GM12878 (cell line): ENCODE measurements around the gene MYBL2. TPM values are rescaled to one million over a fixed set of nuclear protein-coding genes. Genes with fewer than 3 reads are reported as not detected.
A peak's percentile ranks its signal among the peaks of the same experiment; 100 is the strongest.

Source experiments
- ATAC-seq: fragments of 200-7000 bp; cut with Tn5 transposase; 3 replicates; pipeline ENCODE4 v1.9.1; 2020; ENCODE audit warnings: mild to moderate bottlenecking, moderate library complexity
- BruUV-seq: library from RNA; stranded (reverse); fragments of 400-500 nt; replicated peaks from 2 replicates; lab custom pipeline; 2021; lab: Mats Ljungman, UMichigan
- CTCF ChIA-PET: fragments of 300-600 bp; sonication (Branson Sonifier 250); formaldehyde crosslinking; extraction: SDS; loops from one replicate; lab custom pipeline; 2021; ENCODE audit warnings: inconsistent platforms; lab: Yijun Ruan, JAX
- POLR2A ChIA-PET: fragments of 350-600 bp; formaldehyde crosslinking; extraction: SDS; loops from one replicate; lab custom pipeline; 2021; ENCODE audit warnings: inconsistent platforms; lab: Charles Lee
- RAD21 ChIA-PET: fragments of 300-600 bp; sonication (Branson Sonifier 250); formaldehyde crosslinking; loops from one replicate; lab custom pipeline; 2023; ENCODE audit warnings: antibody characterized with exemption; ENCODE audit not compliant: unreplicated experiment; lab: Charles Lee
- SMC1A ChIA-PET: fragments of 300-600 bp; sonication (Branson Sonifier 250); formaldehyde crosslinking; loops from one replicate; lab custom pipeline; 2023; ENCODE audit not compliant: unreplicated experiment, uncharacterized antibody; lab: Charles Lee
- DNase-seq: peaks from one replicate; pipeline ENCODE4 v3.0.0-alpha.2; 2011; ENCODE audit warnings: low read depth, low spot score
- FAIRE-seq: peaks from 3 replicates; lab custom pipeline; 2011; peaks lifted over from hg19 to GRCh38; lab: Jason Lieb, UNC
- H2AFZ ChIP-seq: 2 replicates; pipeline ENCODE4 v1.6.0; 2011; ENCODE audit warnings: low read depth, low read length, control low read depth; ENCODE audit not compliant: control insufficient read depth
- H3K27ac ChIP-seq: 2 replicates; pipeline ENCODE4 v1.5.1; 2011; ENCODE audit warnings: control low read depth; ENCODE audit not compliant: control insufficient read depth, insufficient read depth
- H3K27me3 ChIP-seq, 2 experiments: replicated peaks in 1 of 2; 2 replicates each; pipeline versions ENCODE4 v1.6.0 to v1.6.1; 2011; ENCODE audit warnings: low read length in 1 of 2; ENCODE audit not compliant: control insufficient read depth in 2 of 2, insufficient read depth in 2 of 2
- H3K36me3 ChIP-seq, 2 experiments: 2 replicates each; pipeline ENCODE4 v1.5.1; 2011; ENCODE audit warnings: low read length in 1 of 2; ENCODE audit not compliant: control insufficient read depth in 2 of 2, insufficient read depth in 2 of 2
- H3K4me1 ChIP-seq: 2 replicates; pipeline ENCODE4 v1.6.1; 2011; ENCODE audit warnings: mild to moderate bottlenecking, low read length, moderate library complexity, mixed read lengths; ENCODE audit not compliant: control insufficient read depth, insufficient read depth
- H3K4me2 ChIP-seq: 2 replicates; pipeline ENCODE4 v1.6.0; 2011; ENCODE audit warnings: control low read depth; ENCODE audit not compliant: control insufficient read depth, insufficient read depth
- H3K4me3 ChIP-seq: fragments of 200-600 bp; sonication (generic); 2 replicates; pipeline ENCODE4 v1.5.1; 2016
- H3K79me2 ChIP-seq: 2 replicates; pipeline ENCODE4 v1.6.0; 2011; ENCODE audit warnings: low read length; ENCODE audit not compliant: control insufficient read depth, insufficient read depth
- H3K9ac ChIP-seq: 2 replicates; pipeline ENCODE4 v1.8.0; 2011; ENCODE audit warnings: low read length, control low read depth, mixed read lengths; ENCODE audit not compliant: control insufficient read depth, insufficient read depth
- H3K9me3 ChIP-seq: replicated peaks from 3 replicates; pipeline ENCODE4 v1.5.1; 2011; ENCODE audit warnings: mild to moderate bottlenecking, low read length; ENCODE audit not compliant: control insufficient read depth, insufficient read depth
- H4K20me1 ChIP-seq: 2 replicates; pipeline ENCODE4 v1.6.0; 2011; ENCODE audit not compliant: control insufficient read depth, insufficient read depth
- ATF7 ChIP-seq: fragments of 450-650 bp; IDR thresholded peaks from 2 replicates; pipeline ENCODE4 v1.6.1; 2016; ENCODE audit warnings: low read depth, mild to moderate bottlenecking
- BMI1 ChIP-seq: fragments of 450-650 bp; IDR thresholded peaks from 2 replicates; pipeline ENCODE4 v1.6.1; 2016; ENCODE audit warnings: mild to moderate bottlenecking, moderate library complexity, borderline replicate concordance
- CBFB ChIP-seq: IDR thresholded peaks from 2 replicates; pipeline ENCODE4 v1.6.1; 2016; ENCODE audit warnings: antibody characterized with exemption, low read depth
- CREM ChIP-seq: IDR thresholded peaks from 2 replicates; pipeline ENCODE4 v1.6.1; 2014; ENCODE audit warnings: antibody characterized with exemption, low read depth
- EED ChIP-seq: sonication (generic); IDR thresholded peaks from 2 replicates; pipeline ENCODE4 v1.6.1; 2016; ENCODE audit warnings: antibody characterized with exemption, low read depth
- FOS ChIP-seq: IDR thresholded peaks from 3 replicates; pipeline ENCODE4 v1.6.1; 2011; ENCODE audit warnings: borderline replicate concordance; ENCODE audit not compliant: insufficient read length; ENCODE audit errors: extremely low read depth
- MYC ChIP-seq: IDR thresholded peaks from 2 replicates; pipeline ENCODE4 v1.6.1; 2011; ENCODE audit warnings: mild to moderate bottlenecking, low read length, moderate library complexity, inconsistent platforms; ENCODE audit not compliant: insufficient read depth, insufficient replicate concordance, insufficient read length, severe bottlenecking
- RB1 ChIP-seq: fragments of 450-650 bp; formaldehyde crosslinking; IDR thresholded peaks from 2 replicates; pipeline ENCODE4 v1.6.1; 2017; ENCODE audit warnings: mild to moderate bottlenecking, borderline replicate concordance
- TCF12 ChIP-seq: IDR thresholded peaks from 2 replicates; pipeline ENCODE4 v1.6.1; 2011; ENCODE audit warnings: low read depth, mild to moderate bottlenecking, low read length
- WGBS: methylation state at CpG from one replicate; pipeline ENCODE4 v1.1.6; 2016; ENCODE audit warnings: low lambda C conversion rate; ENCODE audit not compliant: insufficient replicate concordance, insufficient coverage; ENCODE audit errors: missing lambda C conversion rate; 5-methylcytosine and 5-hydroxymethylcytosine counted together
- in situ Hi-C: fragments of 300-500 bp; cut with MboI; formaldehyde crosslinking; loops from 9 replicates; pipeline ENCODE4 v1.14.3; 2018; ENCODE audit warnings: mixed read lengths
- intact Hi-C: fragments of 100-400 bp; cut with micrococcal nuclease; formaldehyde crosslinking; loops from one replicate; pipeline ENCODE4 v1.14.2; 2022; ENCODE audit not compliant: unreplicated experiment
- polyA plus RNA-seq, 11 experiments: library from polyadenylated mRNA; depleted of rRNA in 4 of 11; unstranded in 6 of 11; stranded (reverse) in 5 of 11; fragments of >200 nt; fragmentation: Nextera tagmentation in 4 of 11; fragmentation: Illumina TruSeq in 1 of 11; extraction: Ambion mirVana in 4 of 11; extraction: Trizol in 1 of 11; gene quantifications; 1 replicate in 1 of 11; 2 replicates in 10 of 11; pipeline versions ENCODE4 v1.2.1 to v1.2.3, GENCODE V29; 2011 to 2016; ENCODE audit warnings: inconsistent platforms in 2 of 11, missing spikeins in 2 of 11, low read depth in 1 of 11
- total RNA-seq, 4 experiments: library from RNA; depleted of rRNA in 3 of 4; stranded (reverse); fragments of >200 nt in 3 of 4; fragmentation: Illumina TruSeq in 1 of 4; extraction: Trizol in 1 of 4; gene quantifications; 2 replicates each; pipeline versions ENCODE4 v1.2.1 to v1.2.3, GENCODE V29; 2013 to 2021
- TF ChIP-seq, protein P1 (sequence below): IDR thresholded peaks from 2 replicates; pipeline ENCODE4 v1.6.1; 2011; ENCODE audit warnings: low read depth, mild to moderate bottlenecking, low read length, moderate library complexity, borderline replicate concordance; ENCODE audit errors: extremely low read depth
- TF ChIP-seq, protein P2 (sequence below): fragments of 450-650 bp; IDR thresholded peaks from 2 replicates; pipeline ENCODE4 v1.6.1; 2018; ENCODE audit warnings: mild to moderate bottlenecking, low read depth, moderate library complexity; ENCODE audit not compliant: partially characterized antibody

Gene MYBL2
- total and polyA plus RNA-seq, 10 of the 15 experiments (the other 5 are each of a cell fraction or from before 2014, with no cell fraction given): 4.5 to 213 (median 74.2) TPM

DNA sequence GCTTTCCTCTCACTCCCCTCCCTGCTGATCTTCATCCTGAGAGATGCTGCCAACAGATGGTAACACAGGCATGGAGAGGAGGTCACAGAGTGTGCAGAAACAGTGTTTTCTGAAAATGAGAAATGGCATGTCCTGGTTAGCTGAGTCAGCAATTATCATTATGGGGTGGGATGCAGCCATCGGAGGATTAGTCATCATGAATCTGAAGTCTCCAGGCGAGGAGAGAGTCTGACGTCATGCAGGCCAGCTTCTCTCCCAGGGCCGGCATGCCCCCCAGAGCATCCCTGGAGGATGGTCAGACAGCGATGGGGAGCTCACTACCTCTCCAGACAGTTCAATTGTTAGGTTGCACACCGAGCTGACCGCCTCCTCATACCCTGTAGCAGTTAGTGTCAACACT is 64.6 kb downstream of the MYBL2 start:
- peak; percentile 29 for ATAC-seq
- FAIRE-seq: no peak
- CTCF ChIA-PET: interaction anchor here (0.8 to 1.2 kb wide), 2 partner anchors 18 to 40 kb away, joined by 3 to 5 read pairs; no protein-coding TSS in a partner anchor
- TF ChIP-seq BMI1: no peak
- TF ChIP-seq ATF7: peak; percentile 57
- TF ChIP-seq FOS: no peak
- TF ChIP-seq EED: peak; percentile 50; the same call in 1 of the 2 replicates
- TF ChIP-seq, protein P1, sequence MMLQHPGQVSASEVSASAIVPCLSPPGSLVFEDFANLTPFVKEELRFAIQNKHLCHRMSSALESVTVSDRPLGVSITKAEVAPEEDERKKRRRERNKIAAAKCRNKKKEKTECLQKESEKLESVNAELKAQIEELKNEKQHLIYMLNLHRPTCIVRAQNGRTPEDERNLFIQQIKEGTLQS: no peak
- TF ChIP-seq TCF12: no peak
- TF ChIP-seq RB1: no peak
- 0 out of 2 replicates have a peak, but pooled peaks have one; percentile 27 for TF ChIP-seq CREM
- TF ChIP-seq MYC: no peak
- no peak for TF ChIP-seq CBFB
- TF ChIP-seq, protein P2, sequence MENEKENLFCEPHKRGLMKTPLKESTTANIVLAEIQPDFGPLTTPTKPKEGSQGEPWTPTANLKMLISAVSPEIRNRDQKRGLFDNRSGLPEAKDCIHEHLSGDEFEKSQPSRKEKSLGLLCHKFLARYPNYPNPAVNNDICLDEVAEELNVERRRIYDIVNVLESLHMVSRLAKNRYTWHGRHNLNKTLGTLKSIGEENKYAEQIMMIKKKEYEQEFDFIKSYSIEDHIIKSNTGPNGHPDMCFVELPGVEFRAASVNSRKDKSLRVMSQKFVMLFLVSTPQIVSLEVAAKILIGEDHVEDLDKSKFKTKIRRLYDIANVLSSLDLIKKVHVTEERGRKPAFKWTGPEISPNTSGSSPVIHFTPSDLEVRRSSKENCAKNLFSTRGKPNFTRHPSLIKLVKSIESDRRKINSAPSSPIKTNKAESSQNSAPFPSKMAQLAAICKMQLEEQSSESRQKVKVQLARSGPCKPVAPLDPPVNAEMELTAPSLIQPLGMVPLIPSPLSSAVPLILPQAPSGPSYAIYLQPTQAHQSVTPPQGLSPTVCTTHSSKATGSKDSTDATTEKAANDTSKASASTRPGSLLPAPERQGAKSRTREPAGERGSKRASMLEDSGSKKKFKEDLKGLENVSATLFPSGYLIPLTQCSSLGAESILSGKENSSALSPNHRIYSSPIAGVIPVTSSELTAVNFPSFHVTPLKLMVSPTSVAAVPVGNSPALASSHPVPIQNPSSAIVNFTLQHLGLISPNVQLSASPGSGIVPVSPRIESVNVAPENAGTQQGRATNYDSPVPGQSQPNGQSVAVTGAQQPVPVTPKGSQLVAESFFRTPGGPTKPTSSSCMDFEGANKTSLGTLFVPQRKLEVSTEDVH: no peak
- 30% methylated on average over 7 of the region's 7 CpGs for WGBS
- intact Hi-C loops (no loop called here), in situ Hi-C loops (no loop called here)
- Histone ChIP-seq H4K20me1 (no peaks in the 10 kb centered on the region), H3K27ac (no peak overlapping the region), H3K27me3 (no peaks in the 10 kb centered on the region), H3K9me3 (no peaks in the 10 kb centered on the region; the same call in 2 of the 3 replicates), H3K4me1 (peaks cover 29% of the 10 kb centered on the region), H3K36me3 (no peaks in the 10 kb centered on the region), H3K79me2 (no peaks in the 10 kb centered on the region), H3K9ac (no peak overlapping the region), H3K4me2 (no peak overlapping the region), H2AFZ (no peak overlapping the region), H3K4me3 (no peak overlapping the region)
- DNase-seq: no peak
- no TSS peak for BruUV-seq
- POLR2A ChIA-PET: interaction anchor here (1.2 kb wide), 1 partner anchor 50 kb away, joined by 3 read pairs; no protein-coding TSS in a partner anchor
- SMC1A ChIA-PET: interaction anchor here (0.8 to 1.8 kb wide), 4 partner anchors 17 to 108 kb away, joined by 3 to 5 read pairs (median 3); no protein-coding TSS in a partner anchor
- RAD21 ChIA-PET: no interaction called here
